HG02852 (cell line): ENCODE data around the gene ZC3H7A.

Experiments used
- ATAC-seq: cut with Tn5 transposase; IDR thresholded peaks from one replicate; pipeline ENCODE4 v1.9.1; 2021; ENCODE audit warnings: mild to moderate bottlenecking, moderate library complexity; ENCODE audit not compliant: unreplicated experiment

ZC3H7A gene

DNA sequence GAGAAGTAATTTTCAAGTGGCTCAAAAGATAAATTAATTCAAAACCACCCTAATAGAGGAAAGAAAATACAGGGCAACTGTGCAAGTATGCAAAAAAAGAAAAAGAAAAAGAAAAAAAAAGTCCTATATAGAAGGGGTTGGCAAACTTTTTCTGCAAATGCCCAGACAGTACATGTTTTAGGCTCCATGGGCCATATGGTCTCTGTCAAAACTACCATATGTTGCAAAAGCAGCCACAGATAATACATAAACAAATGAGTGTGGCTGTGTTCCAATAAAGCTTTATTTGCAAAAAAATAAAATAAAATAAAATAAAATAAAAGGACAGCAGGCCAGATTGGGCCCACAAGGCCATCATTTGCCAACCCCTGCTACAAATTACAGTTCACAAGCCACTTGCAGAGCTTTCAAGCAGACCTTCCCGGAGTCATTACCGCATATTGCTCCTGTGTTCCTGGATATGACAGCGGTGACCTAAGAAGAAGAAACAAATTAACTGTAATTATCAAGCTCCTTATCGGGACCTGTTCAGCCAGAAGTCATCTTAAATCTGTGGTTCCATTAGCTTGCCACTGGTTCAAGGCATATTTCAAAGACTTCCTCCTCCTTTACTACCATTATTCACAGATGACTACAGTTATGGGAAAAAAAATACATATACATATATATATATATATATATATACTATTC is 15.9 kb downstream of the ZC3H7A start:
- no peak for ATAC-seq

DNA sequence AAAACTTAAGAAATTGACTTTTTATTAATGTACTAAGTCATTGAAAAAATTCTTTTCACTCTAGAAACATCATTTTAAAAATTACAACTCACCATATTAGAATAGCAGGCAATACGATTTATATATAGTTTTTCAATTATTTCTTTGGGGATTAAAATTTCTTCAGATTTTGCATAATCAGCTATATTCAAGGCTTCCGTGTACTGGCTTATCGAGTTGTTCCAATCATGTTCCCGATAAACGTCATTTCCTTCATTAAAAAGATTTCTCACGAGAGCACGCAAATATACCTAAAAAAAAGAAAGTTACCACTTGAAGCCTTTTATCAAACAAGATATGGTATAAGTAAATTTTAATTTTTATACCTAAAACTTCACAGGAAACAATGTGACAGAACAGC is 18.0 kb downstream of the ZC3H7A start:
- ATAC-seq = no peak

- ATAC-seq = no peak
These were observed 22.9 kb downstream of the ZC3H7A start for GRCh38 chr16:11774065-11774626.

DNA sequence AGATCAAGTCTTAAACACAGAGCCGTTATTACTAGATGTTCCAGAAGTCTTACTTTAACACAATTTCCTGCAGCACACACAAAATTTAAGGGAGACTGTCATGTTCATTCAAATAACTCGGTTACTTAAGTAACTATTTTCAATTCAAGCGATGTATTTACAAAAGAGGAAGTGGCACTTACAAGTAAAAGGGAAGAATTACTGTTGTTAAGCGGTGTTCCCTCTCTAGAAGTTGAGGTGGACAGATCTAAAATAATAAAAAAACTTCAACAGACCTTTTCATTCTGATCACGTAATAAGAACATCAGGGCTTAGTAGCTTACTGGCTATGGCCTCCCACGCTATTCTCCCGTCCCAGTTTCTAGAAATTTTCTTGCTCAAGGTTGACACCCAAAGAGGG is 28.2 kb downstream of the ZC3H7A start:
- ATAC-seq = no peak

GRCh38 chr16:11762431-11762830 is 34.6 kb downstream of the ZC3H7A start:
- ATAC-seq = no peak

DNA sequence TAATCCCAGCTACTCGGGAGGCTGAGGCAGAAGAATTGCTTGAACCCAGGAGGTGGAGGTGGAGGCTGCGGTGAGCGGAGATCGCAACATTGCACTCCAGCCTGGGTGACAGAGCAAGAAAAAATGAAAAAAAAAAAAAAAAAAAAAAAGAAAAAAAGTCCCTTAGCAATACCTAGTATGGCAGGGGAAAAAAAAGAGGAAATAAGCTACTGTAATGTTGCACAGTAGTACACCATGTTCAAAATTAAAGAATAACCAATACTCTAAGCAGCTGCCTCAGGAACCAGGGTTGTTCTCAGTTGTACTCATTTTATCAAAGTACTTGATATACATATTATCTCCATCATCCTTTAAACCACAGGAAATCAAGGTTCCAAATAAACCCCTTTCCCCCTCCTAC is 37.1 kb downstream of the ZC3H7A start:
- ATAC-seq = no peak

DNA sequence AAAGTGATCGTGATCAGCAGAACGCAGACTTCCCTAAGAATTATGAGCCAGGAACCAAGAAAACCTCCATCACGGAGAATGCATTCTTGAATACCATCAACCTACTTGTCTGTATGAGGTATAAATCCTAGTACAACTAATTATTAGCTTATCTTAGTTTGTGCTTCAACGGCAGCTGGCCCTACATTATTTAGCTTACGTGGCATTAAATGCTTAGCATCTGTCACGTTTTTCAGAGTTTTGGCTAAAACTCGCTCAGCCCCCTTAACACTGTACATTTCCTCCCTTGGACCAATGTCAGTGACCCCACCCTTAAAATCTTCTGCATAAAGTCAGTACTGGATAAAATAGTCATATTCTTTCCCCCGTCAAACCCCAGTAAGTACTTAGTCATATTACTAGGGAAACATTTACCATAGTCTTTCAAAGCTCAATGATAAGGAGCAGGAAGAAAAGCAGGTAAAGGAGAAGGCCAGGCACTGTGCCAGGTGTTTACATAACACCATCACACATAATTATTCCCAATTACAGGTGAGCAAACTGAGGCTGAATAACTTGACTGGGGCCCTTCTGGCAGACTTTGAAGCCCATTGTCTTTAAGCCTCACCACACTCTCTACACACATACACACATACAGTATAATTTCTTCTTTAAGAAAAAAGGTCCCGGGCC is 37.8 kb downstream of the ZC3H7A start:
- ATAC-seq = no peak

GRCh38 chr16:11757671-11758545 is 39.1 kb downstream of the ZC3H7A start:
- no peak for ATAC-seq

DNA sequence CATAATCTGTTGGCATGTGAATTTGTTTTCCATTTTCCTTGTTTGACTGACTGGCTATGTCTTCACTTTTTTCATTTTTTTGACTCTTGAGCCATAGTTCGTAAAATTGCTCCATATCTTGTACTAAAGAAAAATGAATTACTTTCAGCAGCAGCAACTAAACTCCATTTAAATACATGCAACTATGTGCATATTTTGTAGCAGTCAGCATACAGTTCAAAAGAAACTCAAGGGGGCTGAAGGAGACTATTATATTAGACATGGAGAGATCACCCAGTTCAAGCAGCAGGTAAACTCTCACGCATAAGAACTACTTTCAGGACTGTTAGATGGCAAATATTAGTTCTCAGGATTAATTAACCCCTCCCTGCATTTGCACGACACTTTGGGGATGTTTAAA is 40.8 kb downstream of the ZC3H7A start:
- no peak for ATAC-seq

GRCh38 chr16:11755022-11755760 is 41.9 kb downstream of the ZC3H7A start:
- no peak for ATAC-seq

DNA sequence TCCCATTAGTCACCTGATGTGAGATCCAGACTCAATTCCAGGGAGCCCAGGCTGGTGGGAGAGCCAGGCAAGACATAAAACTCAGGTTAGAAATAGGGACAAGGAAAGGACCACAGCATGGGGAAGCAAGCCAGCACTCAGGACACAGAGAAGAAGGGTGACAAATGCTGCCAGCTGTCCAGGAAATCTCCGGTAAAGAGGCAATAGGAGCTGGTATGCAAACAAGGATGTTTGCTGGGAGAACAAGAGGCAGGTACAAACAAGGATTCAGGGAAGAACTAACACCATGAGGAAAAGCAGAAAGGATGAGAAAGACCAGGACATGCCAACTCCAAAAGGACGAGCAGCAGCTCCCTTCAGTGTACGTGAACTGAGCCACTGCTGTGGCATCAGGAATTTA is 44.2 kb downstream of the ZC3H7A start:
- no peak for ATAC-seq

DNA sequence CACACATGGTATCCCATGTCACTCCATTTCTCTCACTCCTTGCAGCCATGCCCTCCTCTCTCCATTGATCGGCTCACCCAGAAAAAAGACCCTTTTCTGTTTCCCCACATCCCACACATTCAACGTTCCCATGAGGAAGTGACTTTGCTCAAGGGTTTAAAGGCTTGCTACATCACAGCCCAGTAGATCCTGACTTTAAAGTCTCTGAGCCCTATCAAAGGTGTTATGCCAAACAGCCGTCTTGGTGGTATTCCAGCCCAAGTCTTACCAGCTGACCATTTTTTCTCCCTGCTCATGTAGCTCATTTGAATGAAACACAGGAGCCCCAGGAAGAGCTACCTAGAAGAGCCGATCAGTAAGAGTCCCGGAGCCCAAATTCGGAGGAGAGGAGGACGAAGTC is 47.0 kb downstream of the ZC3H7A start:
- no peak for ATAC-seq

- no peak for ATAC-seq
These were observed 48.4 kb downstream of the ZC3H7A start for GRCh38 chr16:11748404-11749254.

- ATAC-seq = no peak
These were observed 49.1 kb downstream of the ZC3H7A start for GRCh38 chr16:11747949-11748403.

DNA sequence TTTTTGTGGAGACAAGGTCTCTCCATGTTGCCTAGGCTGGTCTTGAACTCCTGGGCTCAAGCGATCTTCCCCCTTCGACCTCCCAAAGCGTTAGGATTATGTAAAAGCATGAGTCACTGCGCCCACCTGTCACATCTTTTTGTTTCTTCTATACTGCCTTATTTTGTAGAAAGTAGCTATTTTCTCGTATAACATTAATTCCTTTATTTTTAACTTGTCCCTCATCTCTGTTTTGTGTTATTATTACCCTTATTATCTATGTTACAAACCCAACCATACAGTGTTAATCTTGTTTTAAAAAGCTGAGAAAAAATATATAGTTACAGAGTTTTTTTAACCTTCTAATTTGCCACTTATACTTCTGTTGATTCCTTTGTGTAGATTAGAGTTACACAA is 53.0 kb downstream of the ZC3H7A start:
- ATAC-seq = no peak

DNA sequence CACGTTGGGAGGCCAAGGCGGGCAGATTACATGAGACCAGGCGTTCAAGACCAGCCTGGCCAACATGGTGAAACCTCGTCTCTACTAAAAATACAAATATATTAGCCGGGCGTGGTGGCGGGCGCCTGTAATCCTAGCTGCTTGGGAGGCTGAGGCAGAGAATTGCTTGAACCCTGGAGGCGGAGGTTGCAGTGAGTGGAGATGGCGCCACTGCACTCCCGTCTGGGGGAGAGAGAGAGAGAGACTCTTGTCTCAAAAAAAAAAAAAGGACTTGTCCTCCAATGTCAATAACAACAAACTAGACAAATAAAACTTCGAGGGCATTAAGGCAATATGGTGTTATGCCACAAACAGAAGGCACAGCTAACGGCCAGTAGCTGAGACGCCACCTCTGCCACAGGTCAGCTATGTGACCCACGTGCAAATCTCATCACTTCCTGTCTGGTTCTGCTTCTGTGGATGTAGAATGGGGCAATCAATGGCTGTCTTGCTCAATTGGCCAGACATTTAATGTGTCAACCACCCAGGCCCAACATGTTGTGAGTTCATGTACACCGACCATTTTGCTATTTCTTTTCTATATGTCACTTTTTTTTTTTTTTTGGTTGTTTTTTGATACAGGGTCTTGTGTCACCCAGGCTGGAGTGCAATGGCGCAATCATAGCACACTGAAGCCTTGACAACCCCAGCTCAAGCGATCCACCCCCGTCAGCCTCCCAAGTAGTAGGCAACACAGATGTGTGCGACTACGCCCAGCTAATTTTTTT is 53.6 kb downstream of the ZC3H7A start:
- no peak for ATAC-seq

DNA sequence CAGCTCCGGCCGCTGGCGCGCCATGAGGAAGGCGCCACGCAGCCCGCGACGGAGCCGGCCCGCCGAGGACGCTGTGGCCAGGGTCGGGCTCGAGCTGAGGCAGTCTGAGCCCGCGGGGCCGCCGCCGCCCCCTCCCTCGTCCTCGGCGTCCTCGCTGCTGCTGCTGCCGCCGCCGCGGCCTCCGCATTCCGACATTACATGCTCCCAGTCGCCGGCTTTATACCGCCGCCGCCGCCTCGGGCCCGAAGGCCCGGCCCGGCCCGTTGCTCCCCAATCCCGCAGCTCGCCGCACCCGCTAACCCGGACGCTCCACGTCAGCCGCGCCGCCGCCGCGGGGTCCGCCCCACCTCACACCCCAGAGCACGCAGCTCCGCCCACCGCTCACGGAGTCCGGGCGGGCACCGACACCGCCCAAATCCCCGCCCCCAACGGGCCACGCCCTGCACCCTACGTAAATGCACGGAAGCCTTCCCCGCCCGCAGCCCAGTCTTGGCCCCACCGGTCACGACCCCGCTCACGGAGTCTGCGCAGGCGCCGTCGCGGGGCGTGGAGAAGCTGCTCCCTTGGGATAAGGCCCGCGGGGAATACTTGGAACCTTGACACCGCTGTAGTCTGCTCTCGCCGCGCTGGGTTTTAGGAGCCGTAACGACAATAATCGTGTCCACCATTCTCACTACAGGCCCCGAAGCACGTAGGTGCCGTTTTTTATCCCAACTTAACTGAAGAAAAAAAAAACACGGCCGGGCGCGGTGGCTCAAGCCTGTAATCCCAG is 54.3 kb downstream of the ZC3H7A start, which contains the start of gene TXNDC11:
TXNDC11 (minus strand) TSS at position 322 of the 772 bp plus-strand sequence; CDS start at position 195, 127 bp downstream.
- ATAC-seq = peak; percentile 89

- ATAC-seq = peak; percentile 20
These were observed 54.9 kb downstream of the ZC3H7A start for GRCh38 chr16:11742093-11742535.
